AG09309 (cell line): ENCODE data around the gene CCDC85B.

Experiments
- DNase-seq: peaks from one replicate; pipeline ENCODE4 v3.0.0-alpha.2; 2010; ENCODE audit warnings: low read depth
- H3K4me3 ChIP-seq: 2 replicates; pipeline ENCODE4 v1.5.1; 2011; ENCODE audit warnings: mild to moderate bottlenecking, low read depth, low read length, moderate library complexity; ENCODE audit not compliant: control insufficient read depth
- TF ChIP-seq, protein P1 (sequence below): IDR thresholded peaks from 2 replicates; pipeline ENCODE4 v1.5.1; 2011; ENCODE audit warnings: mild to moderate bottlenecking, low read depth, low read length, inconsistent platforms; ENCODE audit not compliant: insufficient read depth, control insufficient read depth; ENCODE audit errors: missing control alignments

CCDC85B gene

DNA sequence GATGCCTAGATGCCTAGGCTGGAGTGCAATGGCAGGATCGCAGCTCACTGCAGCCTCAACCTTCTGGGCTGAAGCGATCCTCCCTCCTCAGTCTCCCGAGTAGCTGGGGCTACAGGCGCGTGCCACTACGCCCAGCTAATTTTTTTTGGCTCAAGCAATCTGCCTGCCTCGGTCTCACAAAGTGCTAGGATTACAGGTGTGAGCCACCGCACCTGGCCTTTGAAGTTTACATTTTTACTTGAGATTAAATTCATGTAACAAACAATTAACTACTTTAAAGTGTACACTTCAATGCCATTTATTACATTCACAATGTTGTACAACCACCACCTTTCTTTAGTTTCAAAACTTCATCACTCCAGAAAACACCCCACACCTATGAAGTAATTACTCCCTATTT, 13.2 kb downstream of the CCDC85B start:
- DNase-seq: no peak
- no peak overlapping the region for H3K4me3 ChIP-seq
- TF ChIP-seq, protein P1, sequence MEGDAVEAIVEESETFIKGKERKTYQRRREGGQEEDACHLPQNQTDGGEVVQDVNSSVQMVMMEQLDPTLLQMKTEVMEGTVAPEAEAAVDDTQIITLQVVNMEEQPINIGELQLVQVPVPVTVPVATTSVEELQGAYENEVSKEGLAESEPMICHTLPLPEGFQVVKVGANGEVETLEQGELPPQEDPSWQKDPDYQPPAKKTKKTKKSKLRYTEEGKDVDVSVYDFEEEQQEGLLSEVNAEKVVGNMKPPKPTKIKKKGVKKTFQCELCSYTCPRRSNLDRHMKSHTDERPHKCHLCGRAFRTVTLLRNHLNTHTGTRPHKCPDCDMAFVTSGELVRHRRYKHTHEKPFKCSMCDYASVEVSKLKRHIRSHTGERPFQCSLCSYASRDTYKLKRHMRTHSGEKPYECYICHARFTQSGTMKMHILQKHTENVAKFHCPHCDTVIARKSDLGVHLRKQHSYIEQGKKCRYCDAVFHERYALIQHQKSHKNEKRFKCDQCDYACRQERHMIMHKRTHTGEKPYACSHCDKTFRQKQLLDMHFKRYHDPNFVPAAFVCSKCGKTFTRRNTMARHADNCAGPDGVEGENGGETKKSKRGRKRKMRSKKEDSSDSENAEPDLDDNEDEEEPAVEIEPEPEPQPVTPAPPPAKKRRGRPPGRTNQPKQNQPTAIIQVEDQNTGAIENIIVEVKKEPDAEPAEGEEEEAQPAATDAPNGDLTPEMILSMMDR: no peak

DNA sequence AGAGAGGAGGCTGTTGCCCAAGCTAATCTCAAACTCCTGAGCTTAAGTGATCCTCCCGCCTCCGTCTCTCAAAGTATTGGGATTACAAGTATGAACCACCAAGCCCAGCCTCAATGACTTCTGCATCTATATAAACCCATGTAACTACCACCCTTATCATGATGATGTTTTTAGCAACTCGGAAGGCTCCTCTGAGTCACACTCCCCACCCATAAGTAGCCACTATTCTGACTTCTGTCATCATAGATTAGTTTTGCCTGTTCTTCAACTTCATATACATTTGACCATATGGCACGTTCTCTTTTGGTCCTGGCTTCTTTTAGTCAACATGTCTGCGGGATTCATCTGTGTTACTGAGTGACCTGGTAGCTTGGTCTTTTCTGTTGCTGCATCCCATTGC, 16.1 kb downstream of the CCDC85B start:
- no peak overlapping the region for H3K4me3 ChIP-seq
- DNase-seq: no peak
- TF ChIP-seq, protein P1: no peak

DNA sequence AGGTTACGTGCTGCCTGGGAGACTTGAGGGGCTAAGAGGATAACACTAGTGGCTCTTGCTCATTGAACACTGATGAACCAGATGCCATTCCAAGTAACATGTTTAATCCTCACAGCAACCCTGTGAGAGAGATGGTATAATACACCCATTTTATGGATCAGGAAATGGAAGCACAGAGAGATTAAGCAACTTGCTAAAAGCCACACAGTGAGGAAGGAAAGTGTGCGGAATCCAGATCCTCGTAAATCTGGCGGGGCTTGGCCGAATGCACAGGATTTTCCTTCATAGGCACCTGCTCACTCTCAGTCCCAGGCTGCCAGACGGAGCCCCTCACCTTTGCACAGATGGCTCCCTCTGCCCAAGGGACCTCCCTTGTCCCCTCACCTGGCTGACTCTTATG, 17.4 kb downstream of the CCDC85B start:
- TF ChIP-seq, protein P1: no peak
- no peak overlapping the region for H3K4me3 ChIP-seq
- DNase-seq: no peak

DNA sequence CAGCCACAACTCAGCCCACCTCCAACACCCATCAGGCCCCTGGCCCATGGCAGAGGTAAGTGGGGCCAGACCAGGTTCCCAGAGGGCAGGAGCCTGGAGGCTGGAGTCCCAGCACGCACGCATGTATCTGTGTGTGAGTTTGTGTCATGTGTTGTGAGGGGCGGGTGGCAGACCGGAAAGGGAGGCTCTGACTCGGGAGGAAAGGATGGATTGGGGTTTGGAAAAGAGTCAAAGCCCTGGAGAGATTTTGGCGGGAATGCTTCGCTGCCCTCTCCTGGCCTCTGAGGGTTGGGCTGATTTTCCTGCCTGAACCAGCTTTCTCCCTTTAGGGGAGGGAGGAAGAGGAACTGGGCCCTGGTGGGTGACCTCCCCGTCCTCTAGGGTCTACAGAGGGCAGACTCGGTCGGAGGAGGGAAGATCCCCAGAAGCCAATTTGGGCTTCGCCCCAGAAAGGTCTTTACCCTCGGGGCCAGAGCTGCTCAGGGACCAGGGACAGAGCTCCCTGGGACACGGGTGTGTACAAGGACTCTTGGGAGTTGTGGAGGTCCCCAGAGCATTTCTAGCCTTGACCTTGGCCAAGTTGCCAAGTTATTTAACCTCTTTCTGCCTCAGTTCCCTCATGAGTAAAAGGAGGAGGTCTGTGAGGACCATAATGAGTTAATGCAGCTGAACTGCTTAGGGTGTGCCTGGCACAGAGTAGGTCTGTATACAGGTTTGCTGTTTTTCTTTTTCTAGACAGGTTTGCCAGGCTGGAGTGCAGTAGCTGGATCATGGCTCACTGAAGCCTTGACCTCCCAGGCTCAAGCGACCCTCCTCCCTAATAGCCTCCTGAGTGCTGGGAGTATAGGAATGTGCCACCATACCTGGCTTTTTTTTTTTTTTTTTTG, 21.5 kb downstream of the CCDC85B start:
- no peak overlapping the region; the same call in 1 of the 2 replicates for H3K4me3 ChIP-seq
- TF ChIP-seq, protein P1: peak; percentile 45
- DNase-seq: no peak

DNA sequence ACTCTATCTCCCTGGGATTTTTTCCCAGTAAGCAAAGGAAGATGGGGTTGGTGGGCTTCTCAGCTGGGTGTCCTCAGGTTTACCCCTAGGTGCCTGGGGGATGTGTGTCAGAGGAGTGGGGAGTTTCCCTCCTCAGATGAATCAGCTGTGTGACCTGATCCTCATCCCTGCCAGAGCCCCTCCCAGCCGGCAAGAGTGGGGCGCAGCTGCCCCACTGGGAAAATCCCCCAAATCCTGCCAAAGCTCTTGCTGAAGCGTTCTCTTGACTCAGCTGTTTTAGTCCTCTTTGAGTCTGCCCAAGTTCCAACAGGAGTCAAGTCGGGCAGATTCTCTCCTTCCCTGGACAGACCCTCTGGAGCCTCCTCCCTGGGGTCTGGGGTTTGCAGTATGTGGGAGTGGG, 22.4 kb downstream of the CCDC85B start:
- no peak overlapping the region for H3K4me3 ChIP-seq
- DNase-seq: no peak
- TF ChIP-seq, protein P1: no peak

DNA sequence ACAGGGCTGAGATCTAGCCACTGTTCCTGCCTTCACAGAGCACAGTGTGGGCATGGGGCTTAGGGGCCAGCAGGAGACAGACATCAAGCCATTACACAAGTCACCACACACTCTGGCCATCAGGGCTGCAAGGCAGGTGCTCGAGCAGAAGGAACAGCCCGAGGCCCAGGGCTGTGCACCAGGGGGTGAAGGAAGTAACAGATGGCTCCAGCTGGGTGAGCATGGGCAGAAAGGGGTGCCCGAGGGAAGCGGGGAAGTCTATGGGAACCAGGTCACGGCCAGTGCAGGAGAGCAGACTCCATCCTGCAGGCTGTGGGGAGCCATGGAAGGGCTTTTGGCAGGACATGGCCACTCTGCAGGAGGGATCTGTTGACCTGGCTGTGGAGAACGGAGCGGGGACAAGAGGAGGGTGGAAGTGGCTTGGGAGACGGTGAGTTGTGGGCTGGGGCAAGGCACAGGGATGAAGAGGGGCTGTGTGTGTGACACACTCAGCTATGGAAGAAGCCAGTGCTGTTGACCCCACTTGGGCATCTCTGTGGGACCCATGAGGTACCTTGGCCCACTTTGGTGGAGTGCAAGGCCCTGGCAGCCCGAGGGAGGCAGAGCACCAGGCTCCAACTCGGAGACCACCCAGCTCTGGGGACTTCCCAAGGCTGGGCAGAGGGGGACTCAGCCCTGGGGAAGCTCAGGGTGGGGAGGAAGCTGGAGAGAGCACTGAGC, 24.8 kb downstream of the CCDC85B start:
- TF ChIP-seq, protein P1: no peak
- H3K4me3 ChIP-seq: no peak overlapping the region
- DNase-seq: no peak
